PFSK-1 (cell line): ENCODE results near the gene CACNA2D2.

Experiments used
- FOXP2 ChIP-seq: optimal IDR thresholded peaks from 2 replicates; pipeline ENCODE3; 2011; ENCODE audit warnings: borderline replicate concordance, control low read depth, inconsistent platforms; ENCODE audit not compliant: insufficient read depth; ENCODE audit errors: extremely low read length, extremely low read depth
- POLR2AphosphoS5 ChIP-seq: IDR thresholded peaks from 2 replicates; pipeline ENCODE4 v1.6.1; 2012; ENCODE audit warnings: low read depth, mild to moderate bottlenecking, control low read depth, low read length, moderate library complexity
- REST ChIP-seq, 2 experiments: IDR thresholded peaks; 2 replicates each; pipeline versions ENCODE4 v1.6.1 to v1.8.0; 2011 to 2012; ENCODE audit warnings: low read depth in 2 of 2, low read length in 2 of 2, control low read depth in 1 of 2, inconsistent platforms in 1 of 2, mild to moderate bottlenecking in 1 of 2, moderate library complexity in 1 of 2; ENCODE audit not compliant: insufficient read depth in 1 of 2

GRCh38 chr3:50395070-50395860 is 108.2 kb downstream of the CACNA2D2 start:
- TF ChIP-seq POLR2AphosphoS5 (no peak), REST (IDR thresholded peaks at IDR 0.05; ENCODE audit: insufficient read depth in 1 of 2, low read depth in 2 of 2, low read length in 2 of 2) (no peak), FOXP2 (no peak)
